ENCODE data around the gene C16orf74.

The C16orf74 gene

GRCh38 chr16:85774811-85775210 lies 23.9 kb upstream of the C16orf74 start:
- DNase-seq (ENCODE audit: low read depth in 2 of 2): no peak

- no peak for DNase-seq (ENCODE audit: low read depth in 2 of 2)
These were observed 23.2 kb upstream of the C16orf74 start for GRCh38 chr16:85774136-85774535.

GRCh38 chr16:85773044-85773443 lies 22.1 kb upstream of the C16orf74 start:
- DNase-seq (ENCODE audit: low read depth in 2 of 2): no peak

GRCh38 chr16:85770741-85771140 lies 19.8 kb upstream of the C16orf74 start:
- no peak for DNase-seq (ENCODE audit: low read depth in 2 of 2)

GRCh38 chr16:85768199-85768598 lies 17.3 kb upstream of the C16orf74 start:
- DNase-seq (ENCODE audit: low read depth in 2 of 2): no peak

DNA sequence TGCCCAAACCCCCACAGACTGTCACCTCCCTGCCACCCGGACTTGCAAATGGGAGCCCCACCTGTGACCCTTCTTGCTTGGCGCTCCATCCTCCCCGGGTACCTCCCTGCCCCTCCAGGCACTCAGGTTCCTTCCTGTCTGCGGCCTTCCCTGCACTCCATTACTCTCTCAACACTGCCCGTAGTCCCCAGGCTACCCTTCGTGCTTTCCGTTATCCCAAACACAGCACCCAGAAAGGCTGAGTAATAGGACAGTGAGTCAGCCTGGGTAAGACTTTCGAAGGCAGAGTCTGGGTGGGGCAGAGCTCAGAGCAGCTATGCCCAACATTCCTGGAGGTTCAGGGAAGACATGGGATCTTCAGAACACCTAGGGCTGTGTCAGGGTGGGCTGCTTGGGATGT lies 16.6 kb upstream of the C16orf74 start:
- DNase-seq (ENCODE audit: low read depth in 2 of 2): no peak

DNA sequence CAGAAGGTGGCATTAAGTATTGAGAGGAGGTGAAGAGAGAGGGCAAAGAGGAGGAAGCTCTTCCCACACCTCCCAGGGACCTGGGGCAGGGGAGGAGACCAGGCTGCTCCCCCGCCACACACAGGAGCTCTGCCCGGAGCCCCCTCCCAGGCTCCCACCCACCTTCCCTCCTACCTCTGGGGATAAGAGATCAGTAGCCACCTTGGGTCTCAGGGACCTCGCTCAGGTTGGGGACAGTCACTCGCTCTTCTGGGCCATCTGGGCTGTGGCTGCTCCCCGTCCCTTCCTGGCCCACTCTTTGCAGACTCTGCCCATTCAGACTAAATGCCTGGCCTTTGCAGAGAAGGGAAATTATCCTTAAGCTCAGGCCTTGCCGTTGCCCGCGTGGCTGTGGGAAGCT lies 14.9 kb upstream of the C16orf74 start:
- DNase-seq (ENCODE audit: low read depth in 2 of 2): no peak

- no peak for DNase-seq (ENCODE audit: low read depth in 2 of 2)
These were observed 14.3 kb upstream of the C16orf74 start for GRCh38 chr16:85765211-85765610.

GRCh38 chr16:85763616-85764015 lies 12.7 kb upstream of the C16orf74 start:
- DNase-seq (ENCODE audit: low read depth in 2 of 2): no peak

DNA sequence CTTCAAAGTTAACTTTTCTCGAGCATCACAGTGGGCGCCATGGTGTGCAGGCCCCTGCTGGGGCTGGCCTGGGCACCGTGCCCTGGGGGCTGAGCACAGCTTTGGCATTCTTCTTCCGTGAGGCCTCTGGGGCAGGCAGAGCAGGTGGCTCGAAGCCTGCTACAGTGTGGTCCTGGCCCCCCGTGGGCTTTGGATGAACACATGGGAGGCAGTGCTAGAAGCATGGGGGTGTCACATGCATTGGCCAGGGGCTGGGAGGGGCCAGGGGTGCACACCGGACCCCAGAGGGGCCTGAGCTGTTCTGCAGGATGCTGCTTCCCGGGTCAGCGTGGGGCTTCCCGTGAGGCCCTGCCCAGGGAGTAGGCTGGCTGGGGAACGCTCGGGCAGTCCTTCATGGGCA lies 12.1 kb upstream of the C16orf74 start:
- DNase-seq (ENCODE audit: low read depth in 2 of 2): no peak

DNA sequence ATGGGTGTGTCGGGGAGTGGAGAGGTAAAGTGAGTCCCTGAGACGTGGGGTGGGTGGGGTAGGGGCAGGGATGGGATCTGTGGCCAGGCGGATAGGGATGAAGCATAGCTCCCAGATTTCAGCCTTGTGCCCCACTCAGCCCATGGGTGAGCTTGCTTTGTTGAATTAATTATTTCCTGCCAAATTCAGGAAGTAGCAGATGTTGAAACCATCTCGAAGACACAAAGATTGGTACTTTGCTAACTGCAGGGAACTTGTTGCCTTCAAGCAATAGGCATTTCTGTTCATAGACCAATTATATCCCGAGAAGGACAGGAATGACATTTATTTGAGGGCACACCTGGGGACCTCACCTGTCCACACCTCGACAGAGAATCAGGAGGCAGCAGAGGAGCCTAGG lies 11.0 kb upstream of the C16orf74 start:
- DNase-seq (ENCODE audit: low read depth in 2 of 2): no peak

- DNase-seq (ENCODE audit: low read depth in 2 of 2): no peak
These were observed 8.9 kb upstream of the C16orf74 start for GRCh38 chr16:85759631-85760419.

- no peak for DNase-seq (ENCODE audit: low read depth in 2 of 2)
These were observed 8.2 kb upstream of the C16orf74 start for GRCh38 chr16:85759136-85759535.

DNA sequence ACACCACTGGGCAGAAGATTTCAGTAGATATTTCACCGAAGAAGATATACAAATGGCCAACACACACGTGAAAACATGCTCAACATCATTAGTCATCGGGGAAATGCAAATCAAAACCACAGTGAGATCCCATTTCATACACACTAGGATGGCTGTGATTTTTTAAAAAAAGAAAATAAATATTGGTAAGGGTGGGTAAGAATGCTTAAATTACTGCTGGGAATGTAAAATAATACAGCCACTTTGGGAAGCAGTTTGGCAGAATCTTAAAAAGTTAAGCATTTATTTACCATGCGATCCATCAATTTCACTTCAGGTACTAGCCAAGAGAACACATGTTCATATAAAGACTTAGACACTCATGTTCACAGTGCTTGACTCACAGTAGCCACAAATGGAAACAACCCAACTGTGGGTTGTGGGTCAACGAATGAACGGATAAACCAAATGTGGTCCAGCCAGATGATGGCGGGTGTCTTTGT lies 6.5 kb upstream of the C16orf74 start:
- DNase-seq (ENCODE audit: low read depth in 2 of 2): no peak

DNA sequence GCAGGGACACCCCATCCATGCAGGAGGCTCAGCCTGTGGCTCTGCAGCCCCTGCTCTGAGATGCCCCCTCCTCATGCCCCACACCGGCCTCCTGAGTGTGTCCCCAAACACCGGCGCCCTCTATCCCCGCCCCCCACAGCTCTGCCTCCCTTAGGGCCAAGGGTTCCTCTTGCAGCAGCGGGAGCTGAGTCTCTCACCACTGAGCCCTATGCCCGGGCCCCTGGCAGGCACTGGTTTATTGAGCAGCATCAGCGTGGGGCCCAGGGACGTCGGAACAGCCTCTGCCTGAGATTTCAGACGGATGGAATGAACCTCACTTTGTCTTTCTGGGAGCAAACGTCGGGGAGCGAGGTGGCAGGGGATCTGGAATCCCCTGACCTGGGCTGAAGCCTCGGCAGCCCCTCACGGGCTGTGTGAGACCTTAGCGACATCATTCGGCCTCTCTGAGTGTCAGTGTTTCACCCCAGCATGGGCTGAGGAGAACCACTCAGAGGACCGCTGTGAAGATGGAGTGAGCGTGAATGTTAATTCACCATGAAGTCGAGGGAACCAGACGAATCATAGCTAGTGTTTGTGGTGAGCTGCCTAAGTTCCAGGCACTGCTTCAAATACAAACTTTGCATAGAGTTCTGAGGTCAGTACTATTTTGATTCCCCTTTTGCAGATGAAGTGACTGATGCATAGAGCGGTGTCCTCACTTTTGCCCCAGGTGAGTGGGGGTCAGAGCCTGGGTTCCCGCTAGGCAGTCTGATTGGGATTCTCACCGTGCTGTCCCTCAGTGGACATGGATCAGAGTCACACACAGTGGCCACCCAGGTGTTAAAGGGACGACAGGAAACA lies 5.3 kb upstream of the C16orf74 start:
- no peak for DNase-seq (ENCODE audit: low read depth in 2 of 2)

DNA sequence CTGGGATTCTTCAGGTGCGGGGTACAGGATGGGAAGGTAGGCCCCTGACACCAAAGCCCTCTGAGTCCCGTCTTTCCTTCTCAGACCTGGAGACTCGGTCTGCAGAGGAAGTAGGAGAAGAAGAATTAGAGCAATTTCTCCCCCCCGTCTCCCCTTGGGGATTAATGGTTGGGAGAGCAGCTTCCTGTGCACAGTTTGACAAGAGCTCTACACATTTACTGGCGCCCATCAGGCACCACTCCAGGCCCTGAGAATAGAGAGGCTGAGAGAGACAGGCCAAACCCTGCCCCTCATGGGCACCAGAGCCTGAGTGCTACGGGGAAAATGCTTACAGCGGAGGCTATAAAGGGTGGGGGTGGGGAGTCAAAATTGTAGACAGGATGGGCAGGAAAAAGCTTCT lies 3.5 kb upstream of the C16orf74 start:
- DNase-seq (ENCODE audit: low read depth in 2 of 2): no peak

DNA sequence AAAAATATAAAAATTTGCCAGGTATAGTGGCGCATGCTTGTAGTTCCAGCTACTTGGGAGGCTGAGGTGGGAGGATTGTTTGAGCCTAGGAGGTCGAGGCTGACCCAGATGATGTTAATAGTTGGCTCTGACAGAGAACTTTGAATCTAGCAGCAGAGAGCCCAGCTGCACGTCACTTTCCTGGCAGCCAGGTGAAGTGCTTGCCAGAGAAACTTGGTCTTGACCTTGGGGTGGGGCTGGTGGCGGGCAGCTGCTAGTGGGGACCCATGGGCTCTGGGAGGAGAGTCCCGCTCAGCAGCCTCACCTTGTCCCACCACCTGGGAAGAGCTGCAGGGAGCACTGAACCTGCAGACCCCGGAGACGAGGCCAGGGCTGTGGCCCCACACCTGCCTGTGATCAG lies 3.1 kb upstream of the C16orf74 start:
- DNase-seq (ENCODE audit: low read depth in 2 of 2): no peak

DNA sequence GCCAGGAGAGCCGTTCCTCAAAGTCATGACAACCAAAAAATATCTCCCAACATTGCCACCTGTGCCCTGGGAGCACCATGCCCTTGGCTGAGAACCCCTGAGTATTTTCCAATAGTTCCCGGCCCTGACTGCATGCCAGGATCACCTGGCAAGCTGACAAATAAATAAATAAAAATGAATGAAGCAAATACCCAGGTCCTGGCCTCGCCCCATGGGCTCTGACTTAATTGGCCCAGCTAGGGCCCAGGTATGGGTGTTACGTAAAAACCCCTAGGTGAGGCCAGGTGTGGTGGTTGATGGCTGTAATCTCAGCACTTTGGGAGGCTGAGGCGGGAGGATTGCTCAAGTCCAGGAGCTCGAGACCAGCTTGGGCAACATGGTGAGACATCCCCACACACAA lies 2.7 kb upstream of the C16orf74 start:
- no peak for DNase-seq (ENCODE audit: low read depth in 2 of 2)

DNA sequence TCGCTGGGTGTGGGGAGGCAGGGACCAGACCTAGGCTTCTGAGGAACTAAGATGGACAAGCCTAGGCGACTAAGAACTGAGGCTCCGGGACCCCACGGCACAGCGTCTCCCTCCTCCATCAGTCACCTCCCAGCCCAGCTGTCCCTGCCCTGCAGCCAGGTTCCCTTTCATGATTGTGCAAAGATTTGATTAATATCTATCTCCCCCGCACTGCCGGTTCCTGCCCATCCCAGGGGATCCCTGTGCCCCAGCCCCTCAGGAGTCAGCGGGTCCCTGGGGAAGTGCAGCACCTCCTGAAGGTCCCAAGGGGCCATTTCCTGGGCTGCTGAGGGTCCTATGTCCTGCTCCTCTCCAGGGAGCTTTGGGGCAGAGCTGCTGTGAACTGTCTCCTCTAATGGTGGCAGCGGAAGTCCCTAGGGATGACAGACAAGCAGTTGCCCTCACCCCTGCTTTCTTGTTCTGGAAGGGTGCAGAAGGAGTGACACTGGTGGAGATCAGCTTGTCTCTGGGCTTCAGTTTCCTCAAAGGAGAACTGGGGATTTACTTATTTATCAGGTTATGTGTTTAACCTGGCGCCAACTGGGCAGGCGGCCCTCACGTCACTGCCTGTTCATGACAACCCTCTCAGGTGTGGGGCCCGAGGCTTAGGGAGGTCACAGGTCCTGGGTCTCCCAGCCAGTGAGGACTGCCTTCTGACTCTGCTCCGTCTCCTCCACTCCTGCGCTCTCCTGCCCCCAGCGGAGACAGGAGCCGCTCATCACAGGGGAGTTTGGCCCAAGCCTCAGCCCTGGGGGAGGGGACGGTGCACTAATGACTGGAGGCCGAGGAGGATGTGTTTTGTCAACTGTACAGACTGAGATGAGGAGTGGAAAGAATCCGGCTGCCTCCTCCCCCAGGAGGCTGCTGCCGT lies 1.9 kb upstream of the C16orf74 start:
- DNase-seq (ENCODE audit: low read depth in 2 of 2): no peak

GRCh38 chr16:85751698-85752501 lies 1.0 kb upstream of the C16orf74 start:
- no peak for DNase-seq (ENCODE audit: low read depth in 2 of 2)
